Vagina (tissue), 2 donors: ENCODE results near the gene KRT85. TPM values are rescaled to one million over a fixed set of nuclear protein-coding genes. Genes with fewer than 3 reads are reported as not detected.

ENCODE experiments used
- DNase-seq, 2 donors: peaks; one replicate each; pipeline ENCODE4 v3.0.0-alpha.2; 2017; ENCODE audit errors: extremely low spot score in 2 of 2
- H3K27ac ChIP-seq: fragments of 200-600 bp; sonication (generic); one replicate; pipeline ENCODE4 v1.5.1; 2019
- H3K27me3 ChIP-seq: fragments of 200-600 bp; sonication (generic); one replicate; pipeline ENCODE4 v1.5.1; 2019
- H3K36me3 ChIP-seq, 2 donors: fragments of 200-600 bp; sonication (generic); one replicate each; pipeline ENCODE4 v1.5.1; 2017 to 2019
- H3K4me1 ChIP-seq: fragments of 200-600 bp; sonication (generic); one replicate; pipeline ENCODE4 v1.5.1; 2019
- H3K4me3 ChIP-seq, 2 donors: fragments of 200-600 bp; sonication (generic); 1 replicate in 1 of 2; 2 replicates in 1 of 2; pipeline ENCODE4 v1.5.1; 2016 to 2019
- H3K9me3 ChIP-seq: fragments of 200-600 bp; sonication (generic); one replicate; pipeline ENCODE4 v1.5.1; 2019
- POLR2A ChIP-seq, 2 donors: fragments of 450-650 bp; IDR thresholded peaks; one replicate each; pipeline ENCODE4 v1.6.1; 2017; ENCODE audit warnings: antibody characterized with exemption in 2 of 2, mild to moderate bottlenecking in 2 of 2, moderate library complexity in 2 of 2
- POLR2AphosphoS5 ChIP-seq, 2 donors: sonication (generic); formaldehyde crosslinking; IDR thresholded peaks; one replicate each; pipeline ENCODE4 v1.9.0; 2017; ENCODE audit warnings: antibody characterized with exemption in 2 of 2, mild to moderate bottlenecking in 2 of 2, low read depth in 1 of 2; ENCODE audit not compliant: insufficient read depth in 1 of 2
- intact Hi-C: fragments of 100-400 bp; cut with DNase I; formaldehyde crosslinking; loops from one replicate; pipeline ENCODE4 v1.15.1; 2023
- total RNA-seq: library from RNA; depleted of rRNA; stranded (reverse); fragments of >200 nt; gene quantifications from one replicate; pipeline ENCODE4 v1.2.3, GENCODE V29; 2016
- TF ChIP-seq, protein P1 (sequence below), 3 experiments: fragments of 450-650 bp in 2 of 3; fragments of 200-600 bp in 1 of 3; sonication (generic) in 1 of 3; IDR thresholded peaks; one replicate each; pipeline ENCODE4 v1.5.1; 2017 to 2019; ENCODE audit warnings: antibody characterized with exemption in 3 of 3, mild to moderate bottlenecking in 2 of 3, moderate library complexity in 2 of 3

The KRT85 gene
- total RNA-seq, 1 donor from 2014 or later = not detected

DNA sequence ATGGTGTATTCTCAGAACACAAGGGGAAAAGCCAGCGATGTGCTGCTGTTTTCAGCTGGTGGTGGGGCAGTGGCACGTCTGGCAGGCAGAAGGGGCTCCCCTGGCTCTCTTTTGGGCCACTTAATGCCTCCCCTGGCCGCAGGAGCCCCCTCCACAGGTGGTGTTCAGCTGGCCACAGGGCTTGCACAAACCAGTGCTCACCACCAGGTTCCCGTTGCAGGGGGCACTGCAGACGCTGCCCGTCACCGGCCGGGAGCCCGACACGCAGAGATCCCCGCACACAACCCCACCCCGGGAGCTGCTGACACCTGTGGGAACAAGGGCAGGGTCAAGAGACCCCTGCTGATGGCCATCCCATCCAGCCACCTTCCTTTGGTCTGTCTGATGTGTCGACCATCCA is 52.8 kb downstream of the KRT85 start:
- Histone ChIP-seq H3K4me3 (no peak overlapping the region), H3K36me3 (no peaks in the 10 kb centered on the region), H3K27ac (no peak overlapping the region), H3K9me3 (no peaks in the 10 kb centered on the region), H3K27me3 (no peaks in the 10 kb centered on the region), H3K4me1 (no peaks in the 10 kb centered on the region)
- intact Hi-C loops = no loop called here
- TF ChIP-seq, protein P1, sequence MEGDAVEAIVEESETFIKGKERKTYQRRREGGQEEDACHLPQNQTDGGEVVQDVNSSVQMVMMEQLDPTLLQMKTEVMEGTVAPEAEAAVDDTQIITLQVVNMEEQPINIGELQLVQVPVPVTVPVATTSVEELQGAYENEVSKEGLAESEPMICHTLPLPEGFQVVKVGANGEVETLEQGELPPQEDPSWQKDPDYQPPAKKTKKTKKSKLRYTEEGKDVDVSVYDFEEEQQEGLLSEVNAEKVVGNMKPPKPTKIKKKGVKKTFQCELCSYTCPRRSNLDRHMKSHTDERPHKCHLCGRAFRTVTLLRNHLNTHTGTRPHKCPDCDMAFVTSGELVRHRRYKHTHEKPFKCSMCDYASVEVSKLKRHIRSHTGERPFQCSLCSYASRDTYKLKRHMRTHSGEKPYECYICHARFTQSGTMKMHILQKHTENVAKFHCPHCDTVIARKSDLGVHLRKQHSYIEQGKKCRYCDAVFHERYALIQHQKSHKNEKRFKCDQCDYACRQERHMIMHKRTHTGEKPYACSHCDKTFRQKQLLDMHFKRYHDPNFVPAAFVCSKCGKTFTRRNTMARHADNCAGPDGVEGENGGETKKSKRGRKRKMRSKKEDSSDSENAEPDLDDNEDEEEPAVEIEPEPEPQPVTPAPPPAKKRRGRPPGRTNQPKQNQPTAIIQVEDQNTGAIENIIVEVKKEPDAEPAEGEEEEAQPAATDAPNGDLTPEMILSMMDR (IDR thresholded peaks at IDR 0.05) = no peak
- no peak for TF ChIP-seq POLR2A (IDR thresholded peaks at IDR 0.05)
- TF ChIP-seq POLR2AphosphoS5 (IDR thresholded peaks at IDR 0.05; ENCODE audit: insufficient read depth in 1 of 2, low read depth in 1 of 2) = no peak
- no peak for DNase-seq

GRCh38 chr12:52313926-52314325 is 53.4 kb downstream of the KRT85 start:
- no peak for DNase-seq
- Histone ChIP-seq H3K27me3 (no peaks in the 10 kb centered on the region), H3K9me3 (no peaks in the 10 kb centered on the region), H3K27ac (no peak overlapping the region), H3K4me1 (no peaks in the 10 kb centered on the region), H3K4me3 (no peak overlapping the region), H3K36me3 (no peaks in the 10 kb centered on the region)
- intact Hi-C loops = no loop called here
- no peak for TF ChIP-seq POLR2A (IDR thresholded peaks at IDR 0.05)
- TF ChIP-seq POLR2AphosphoS5 (IDR thresholded peaks at IDR 0.05; ENCODE audit: insufficient read depth in 1 of 2, low read depth in 1 of 2) = no peak
- TF ChIP-seq, protein P1 (IDR thresholded peaks at IDR 0.05) = no peak

- no peaks in the 10 kb centered on the region for H3K27me3 ChIP-seq
- no peak for DNase-seq
- no peak for TF ChIP-seq POLR2A (IDR thresholded peaks at IDR 0.05)
- TF ChIP-seq, protein P1 (IDR thresholded peaks at IDR 0.05) = no peak
- no peak for TF ChIP-seq POLR2AphosphoS5 (IDR thresholded peaks at IDR 0.05; ENCODE audit: insufficient read depth in 1 of 2, low read depth in 1 of 2)
- intact Hi-C loops = no loop called here
- H3K4me1 ChIP-seq = peaks cover 4% of the 10 kb centered on the region
- no peaks in the 10 kb centered on the region for H3K36me3 ChIP-seq
- H3K9me3 ChIP-seq = no peaks in the 10 kb centered on the region
- H3K4me3 ChIP-seq = no peak overlapping the region
- no peak overlapping the region for H3K27ac ChIP-seq
These were observed 53.8 kb downstream of the KRT85 start for GRCh38 chr12:52313461-52313860.

GRCh38 chr12:52312086-52312485 is 55.2 kb downstream of the KRT85 start:
- Histone ChIP-seq H3K27ac (no peak overlapping the region), H3K27me3 (no peaks in the 10 kb centered on the region), H3K9me3 (no peaks in the 10 kb centered on the region), H3K36me3 (no peaks in the 10 kb centered on the region), H3K4me3 (no peak overlapping the region), H3K4me1 (peaks cover 11% of the 10 kb centered on the region)
- TF ChIP-seq POLR2A (IDR thresholded peaks at IDR 0.05) (no peak), POLR2AphosphoS5 (IDR thresholded peaks at IDR 0.05; ENCODE audit: insufficient read depth in 1 of 2, low read depth in 1 of 2) (no peak)
- TF ChIP-seq, protein P1 (IDR thresholded peaks at IDR 0.05) = no peak
- intact Hi-C loops = no loop called here
- no peak for DNase-seq

DNA sequence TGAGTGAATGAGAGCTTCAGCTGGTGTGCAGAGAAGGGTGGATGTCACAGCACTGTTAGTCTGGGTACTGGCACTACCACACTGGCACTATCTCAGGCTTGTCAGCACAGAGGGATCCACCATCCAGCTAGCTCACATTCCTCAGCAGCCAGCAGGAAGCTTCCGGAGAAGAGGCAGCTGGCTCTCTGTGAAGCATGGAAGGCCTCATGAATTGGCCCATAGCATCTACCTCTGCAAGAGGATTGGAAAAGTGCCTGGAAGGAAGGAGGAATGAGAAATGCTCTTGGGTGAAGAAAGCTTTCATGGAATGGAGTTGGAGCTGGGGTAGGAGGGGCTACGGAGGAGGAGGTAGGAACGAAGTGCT is 56.0 kb downstream of the KRT85 start:
- DNase-seq = no peak
- Histone ChIP-seq H3K27me3 (no peaks in the 10 kb centered on the region), H3K9me3 (no peaks in the 10 kb centered on the region), H3K4me1 (peaks cover 11% of the 10 kb centered on the region), H3K27ac (no peak overlapping the region), H3K36me3 (no peaks in the 10 kb centered on the region), H3K4me3 (no peak overlapping the region)
- TF ChIP-seq POLR2A (IDR thresholded peaks at IDR 0.05) (no peak), POLR2AphosphoS5 (IDR thresholded peaks at IDR 0.05; ENCODE audit: insufficient read depth in 1 of 2, low read depth in 1 of 2) (no peak)
- TF ChIP-seq, protein P1 (IDR thresholded peaks at IDR 0.05) = no peak
- intact Hi-C loops = no loop called here
